Keratinocyte (primary cell): ENCODE data around the gene MUC4. TPM values are rescaled to one million over a fixed set of nuclear protein-coding genes. Genes with fewer than 3 reads are reported as not detected.

Source experiments
- DNase-seq: peaks from one replicate; pipeline ENCODE4 v3.0.0-alpha.2; 2011; ENCODE audit warnings: low read depth, missing footprints, low spot score
- FAIRE-seq: peaks from 2 replicates; lab custom pipeline; 2011; peaks lifted over from hg19 to GRCh38; lab: Jason Lieb, UNC
- H2AFZ ChIP-seq: 2 replicates; pipeline ENCODE4 v1.6.0; 2012; ENCODE audit warnings: low read length, control low read depth, inconsistent platforms; ENCODE audit not compliant: control insufficient read depth
- H3K27ac ChIP-seq: 2 replicates; pipeline ENCODE4 v1.5.1; 2011; ENCODE audit warnings: low read length; ENCODE audit not compliant: control insufficient read depth, insufficient read depth
- H3K27me3 ChIP-seq: 3 replicates; pipeline ENCODE4 v1.6.0; 2011; ENCODE audit warnings: low read length; ENCODE audit not compliant: control insufficient read depth, insufficient read depth; ENCODE audit errors: extremely low read depth
- H3K36me3 ChIP-seq, 2 experiments: 2 replicates in 1 of 2; 3 replicates in 1 of 2; pipeline ENCODE4 v1.5.1; 2011; ENCODE audit warnings: low read length in 2 of 2, mild to moderate bottlenecking in 1 of 2; ENCODE audit not compliant: control insufficient read depth in 2 of 2, insufficient read depth in 2 of 2; ENCODE audit errors: extremely low read depth in 1 of 2
- H3K4me1 ChIP-seq: 3 replicates; pipeline ENCODE4 v1.5.1; 2011; ENCODE audit warnings: low read length; ENCODE audit not compliant: control insufficient read depth, insufficient read depth; ENCODE audit errors: extremely low read depth
- H3K4me2 ChIP-seq: 3 replicates; pipeline ENCODE4 v1.6.0; 2011; ENCODE audit warnings: low read depth, low read length; ENCODE audit not compliant: control insufficient read depth, insufficient read depth; ENCODE audit errors: extremely low read depth
- H3K4me3 ChIP-seq, 3 experiments: fragments of 200-600 bp in 1 of 3; sonication (generic) in 1 of 3; 2 replicates in 2 of 3; 3 replicates in 1 of 3; pipeline ENCODE4 v1.5.1; 2011 to 2016; ENCODE audit warnings: low read length in 3 of 3, mild to moderate bottlenecking in 3 of 3, control low read depth in 2 of 3, inconsistent platforms in 1 of 3, low read depth in 1 of 3, mixed read lengths in 1 of 3, mixed run types in 1 of 3, moderate library complexity in 1 of 3; ENCODE audit not compliant: control insufficient read depth in 2 of 3, insufficient read depth in 2 of 3; ENCODE audit errors: extremely low read depth in 1 of 3
- H3K79me2 ChIP-seq: 2 replicates; pipeline ENCODE4 v1.6.0; 2012; ENCODE audit warnings: low read length; ENCODE audit not compliant: control insufficient read depth, insufficient read depth
- H3K9ac ChIP-seq: 3 replicates; pipeline ENCODE4 v1.6.0; 2011; ENCODE audit warnings: low read length; ENCODE audit not compliant: control insufficient read depth, insufficient read depth; ENCODE audit errors: extremely low read depth
- H3K9me1 ChIP-seq: 3 replicates; pipeline ENCODE4 v1.6.0; 2011; ENCODE audit warnings: low read length; ENCODE audit not compliant: control insufficient read depth, insufficient read depth; ENCODE audit errors: extremely low read depth
- H3K9me3 ChIP-seq: 2 replicates; pipeline ENCODE4 v1.5.1; 2012; ENCODE audit warnings: low read depth, low read length; ENCODE audit not compliant: control insufficient read depth
- H4K20me1 ChIP-seq: 3 replicates; pipeline ENCODE4 v1.6.0; 2011; ENCODE audit warnings: low read length; ENCODE audit not compliant: control insufficient read depth, insufficient read depth; ENCODE audit errors: extremely low read depth
- CTCF ChIP-seq, 3 experiments: IDR thresholded peaks in 1 of 3; conservative IDR thresholded peaks in 1 of 3; optimal IDR thresholded peaks in 1 of 3; 2 replicates in 2 of 3; 3 replicates in 1 of 3; pipeline versions ENCODE3 to v1.5.1; 2011; ENCODE audit warnings: low read length in 3 of 3, mild to moderate bottlenecking in 3 of 3, moderate library complexity in 2 of 3, control low read depth in 1 of 3, inconsistent platforms in 1 of 3; ENCODE audit not compliant: insufficient read depth in 2 of 3; ENCODE audit errors: extremely low read depth in 1 of 3
- EZH2 ChIP-seq: IDR thresholded peaks from one replicate; pipeline ENCODE4 v1.6.1; 2012; ENCODE audit warnings: inconsistent platforms, mild to moderate bottlenecking, low read length, moderate library complexity
- dilution Hi-C: fragments of 300-500 bp; cut with MboI; formaldehyde crosslinking; loops from one replicate; pipeline ENCODE4 v1.7.0; 2020; ENCODE audit warnings: low sequenced_read_pairs; ENCODE audit not compliant: extremely low pct_ligation_motif_present
- polyA plus RNA-seq, 5 experiments: library from polyadenylated mRNA; depleted of rRNA in 3 of 5; stranded (reverse) in 3 of 5; stranded (forward) in 1 of 5; unstranded in 1 of 5; fragments of >200 nt; gene quantifications; 1 replicate in 1 of 5; 2 replicates in 3 of 5; 3 replicates in 1 of 5; pipeline versions ENCODE4 v1.2.1 to v1.2.3, GENCODE V29; 2011 to 2012; ENCODE audit warnings: missing spikeins in 2 of 5, low read depth in 1 of 5, low replicate concordance in 1 of 5

MUC4 gene
- polyA plus RNA-seq, 1 donor (not counting 4 experiments of a cell fraction or from before 2014, with no cell fraction given), result not detected

- dilution Hi-C loops, result no loop called here
- Histone ChIP-seq H2AFZ (no peak overlapping the region), H3K4me1 (no peaks in the 10 kb centered on the region), H3K4me2 (no peak overlapping the region), H3K4me3 (no peak overlapping the region), H3K27me3 (peaks cover 15% of the 10 kb centered on the region), H4K20me1 (no peaks in the 10 kb centered on the region), H3K27ac (no peak overlapping the region), H3K36me3 (no peaks in the 10 kb centered on the region), H3K9ac (no peak overlapping the region), H3K9me3 (no peaks in the 10 kb centered on the region), H3K9me1 (no peaks in the 10 kb centered on the region), H3K79me2 (no peaks in the 10 kb centered on the region)
- FAIRE-seq (no peak), DNase-seq (no peak)
- TF ChIP-seq CTCF (optimal IDR thresholded peaks at IDR 0.05 in 1 of 3, IDR thresholded peaks at IDR 0.05 in 1 of 3, conservative IDR thresholded peaks at IDR 0.05 in 1 of 3; ENCODE audit: extremely low read depth in 1 of 3, insufficient read depth in 2 of 3, low read length in 3 of 3), result no peak
- TF ChIP-seq EZH2, result no peak
These were observed 27.7 kb upstream of the MUC4 start for GRCh38 chr3:195839260-195840010.

- Histone ChIP-seq H3K27me3 (peaks cover 15% of the 10 kb centered on the region), H3K9ac (no peak overlapping the region), H3K36me3 (no peaks in the 10 kb centered on the region), H2AFZ (no peak overlapping the region), H3K9me1 (no peaks in the 10 kb centered on the region), H4K20me1 (no peaks in the 10 kb centered on the region), H3K79me2 (no peaks in the 10 kb centered on the region), H3K4me2 (no peak overlapping the region), H3K9me3 (no peaks in the 10 kb centered on the region), H3K27ac (no peak overlapping the region), H3K4me1 (no peaks in the 10 kb centered on the region), H3K4me3 (no peak overlapping the region)
- FAIRE-seq (no peak), DNase-seq (no peak)
- TF ChIP-seq CTCF (optimal IDR thresholded peaks at IDR 0.05 in 1 of 3, IDR thresholded peaks at IDR 0.05 in 1 of 3, conservative IDR thresholded peaks at IDR 0.05 in 1 of 3; ENCODE audit: extremely low read depth in 1 of 3, insufficient read depth in 2 of 3, low read length in 3 of 3) (no peak), EZH2 (no peak)
- dilution Hi-C loops, result no loop called here
These were observed 27.0 kb upstream of the MUC4 start for GRCh38 chr3:195838714-195839113.
